Hepatocyte (in vitro differentiated cells): Measurements from ENCODE around the gene DVL2. TPM values are rescaled to one million over a fixed set of nuclear protein-coding genes. Genes with fewer than 3 reads are reported as not detected.

Source experiments
- DNase-seq: peaks from one replicate; pipeline ENCODE4 v3.0.0-alpha.2; 2016; ENCODE audit warnings: low spot score
- H2AFZ ChIP-seq: fragments of 200-600 bp; sonication (generic); 2 replicates; pipeline ENCODE4 v1.6.0; 2016; ENCODE audit warnings: antibody characterized with exemption, mild to moderate bottlenecking
- H3K27ac ChIP-seq: fragments of 200-600 bp; sonication (generic); 2 replicates; pipeline ENCODE4 v1.5.1; 2016; ENCODE audit warnings: mild to moderate bottlenecking
- H3K27me3 ChIP-seq: fragments of 200-600 bp; sonication (generic); 2 replicates; pipeline ENCODE4 v1.6.1; 2016
- H3K36me3 ChIP-seq: fragments of 200-600 bp; sonication (generic); replicated peaks from 2 replicates; pipeline ENCODE4 v1.5.1; 2016; ENCODE audit warnings: low read depth; ENCODE audit not compliant: insufficient read depth
- H3K4me1 ChIP-seq: fragments of 200-600 bp; sonication (generic); 2 replicates; pipeline ENCODE4 v1.5.1; 2016; ENCODE audit warnings: mild to moderate bottlenecking, moderate library complexity; ENCODE audit not compliant: insufficient read depth
- H3K4me2 ChIP-seq: fragments of 200-600 bp; sonication (generic); 2 replicates; pipeline ENCODE4 v1.6.0; 2016
- H3K4me3 ChIP-seq: fragments of 200-600 bp; sonication (generic); 2 replicates; pipeline ENCODE4 v1.5.1; 2016; ENCODE audit warnings: mild to moderate bottlenecking
- H3K79me2 ChIP-seq: fragments of 200-600 bp; sonication (generic); 2 replicates; pipeline ENCODE4 v1.6.0; 2017; ENCODE audit warnings: mild to moderate bottlenecking
- H3K9me2 ChIP-seq: fragments of 200-600 bp; sonication (generic); replicated peaks from 2 replicates; pipeline ENCODE4 v1.6.0; 2017; ENCODE audit warnings: mild to moderate bottlenecking; ENCODE audit not compliant: insufficient read depth
- H3K9me3 ChIP-seq: fragments of 200-600 bp; sonication (generic); 2 replicates; pipeline ENCODE4 v1.5.1; 2016; ENCODE audit warnings: low read depth, mild to moderate bottlenecking
- H4K20me1 ChIP-seq: fragments of 200-600 bp; sonication (generic); 2 replicates; pipeline ENCODE4 v1.6.0; 2016; ENCODE audit warnings: mild to moderate bottlenecking; ENCODE audit not compliant: insufficient read depth, poor library complexity, severe bottlenecking
- CTCF ChIP-seq: fragments of 200-600 bp; sonication (generic); IDR thresholded peaks from 2 replicates; pipeline ENCODE4 v1.5.1; 2016; ENCODE audit warnings: antibody characterized with exemption, mild to moderate bottlenecking; ENCODE audit not compliant: poor library complexity
- EZH2 ChIP-seq: fragments of 200-600 bp; sonication (generic); IDR thresholded peaks from 2 replicates; pipeline ENCODE4 v1.6.1; 2016; ENCODE audit warnings: antibody characterized with exemption, mild to moderate bottlenecking, borderline replicate concordance
- EZH2phosphoT487 ChIP-seq: fragments of 200-600 bp; sonication (generic); IDR thresholded peaks from one replicate; pipeline ENCODE4 v1.6.1; 2018; ENCODE audit warnings: antibody characterized with exemption, mild to moderate bottlenecking, low read depth, moderate library complexity; ENCODE audit not compliant: unreplicated experiment, severe bottlenecking
- WGBS: methylation state at CpG from one replicate; pipeline ENCODE4 v1.1.6; 2016; ENCODE audit warnings: low lambda C conversion rate; ENCODE audit errors: missing lambda C conversion rate; 5-methylcytosine and 5-hydroxymethylcytosine counted together
- polyA plus RNA-seq: library from polyadenylated mRNA; unstranded; fragments of >200 nt; fragmentation: Nextera tagmentation; extraction: Ambion mirVana; gene quantifications from 2 replicates; pipeline ENCODE4 v1.2.1, GENCODE V29; 2016
- total RNA-seq: library from RNA; depleted of rRNA; stranded (reverse); fragments of >200 nt; gene quantifications from 2 replicates; pipeline ENCODE4 v1.2.3, GENCODE V29; 2014

Gene DVL2
- 56.1 and 62.1 TPM in 2 replicates for total RNA-seq
- 74.6 and 74.7 TPM in 2 replicates for polyA plus RNA-seq

- DNase-seq = peak; percentile 98
- 5% methylated on average over 31 of the region's 72 CpGs for WGBS
- Histone ChIP-seq H3K4me1 (peaks cover 28% of the 10 kb centered on the region), H3K36me3 (no peaks in the 10 kb centered on the region), H3K4me2 (peak within 1 kb of the TSS; percentile 92), H4K20me1 (peaks cover 32% of the 10 kb centered on the region), H3K27me3 (no peaks in the 10 kb centered on the region), H3K9me3 (no peaks in the 10 kb centered on the region), H3K79me2 (peaks cover 89% of the 10 kb centered on the region), H3K4me3 (peak within 1 kb of the TSS; percentile 88), H3K27ac (peak within 1 kb of the TSS; percentile 97), H2AFZ (peak within 1 kb of the TSS; percentile 43), H3K9me2 (no peaks in the 10 kb centered on the region)
- TF ChIP-seq CTCF (no peak), EZH2phosphoT487 (no peak), EZH2 (no peak)
These were observed at the start of gene DVL2 for GRCh38 chr17:7234083-7234951. DVL2 (minus strand) TSS chr17:7234517; CDS start chr17:7234262, 255 bp downstream.

GRCh38 chr17:7283471-7284216 is 49.3 kb upstream of the DVL2 start:
- Histone ChIP-seq H3K4me3 (no peak overlapping the region), H3K79me2 (no peaks in the 10 kb centered on the region), H3K9me2 (no peaks in the 10 kb centered on the region), H2AFZ (no peak overlapping the region), H3K4me1 (peaks cover 13% of the 10 kb centered on the region), H3K27ac (no peak overlapping the region), H3K4me2 (no peak overlapping the region), H3K36me3 (no peaks in the 10 kb centered on the region), H4K20me1 (no peaks in the 10 kb centered on the region), H3K9me3 (no peaks in the 10 kb centered on the region), H3K27me3 (peaks cover 4% of the 10 kb centered on the region)
- no peak for DNase-seq
- 96% methylated on average over 17 of the region's 18 CpGs for WGBS
- TF ChIP-seq EZH2phosphoT487 (no peak), CTCF (no peak), EZH2 (no peak)

- Histone ChIP-seq H4K20me1 (no peaks in the 10 kb centered on the region), H3K27me3 (peaks cover 4% of the 10 kb centered on the region), H3K27ac (no peak overlapping the region), H3K9me2 (no peaks in the 10 kb centered on the region), H3K4me3 (no peak overlapping the region), H2AFZ (no peak overlapping the region), H3K79me2 (no peaks in the 10 kb centered on the region), H3K4me1 (peaks cover 13% of the 10 kb centered on the region), H3K36me3 (no peaks in the 10 kb centered on the region), H3K9me3 (no peaks in the 10 kb centered on the region), H3K4me2 (peak overlapping the region; percentile 86)
- no peak for DNase-seq
- no peak for TF ChIP-seq CTCF
- TF ChIP-seq EZH2phosphoT487 = no peak
- no peak for TF ChIP-seq EZH2
- 71% methylated on average over 6 of the region's 6 CpGs for WGBS
These were observed 48.5 kb upstream of the DVL2 start for GRCh38 chr17:7282752-7283321.
